ENCODE results near the gene BICD2.
A peak's percentile ranks its signal among the peaks of the same experiment; 100 is the strongest.

Gene BICD2

DNA sequence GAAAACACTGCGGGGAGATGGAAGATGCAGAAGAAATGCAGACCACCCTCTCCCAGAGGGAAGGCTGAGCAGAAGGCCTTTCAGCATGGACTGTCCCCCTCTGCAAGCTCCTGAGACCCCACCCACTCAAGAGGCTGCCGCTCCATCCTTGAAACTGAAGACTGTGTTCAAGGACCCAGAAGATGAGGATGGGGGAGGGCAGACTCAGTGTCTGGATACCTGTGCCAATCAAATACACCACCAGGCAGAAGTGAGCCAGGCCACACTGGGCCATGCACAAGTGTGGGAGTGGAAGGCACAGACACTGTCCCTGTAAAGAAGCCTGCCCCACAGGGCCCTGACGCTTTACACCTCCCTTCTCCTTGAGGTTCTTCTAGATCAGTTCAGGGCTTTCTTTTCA lies 54.7 kb downstream of the BICD2 start:
- H3K27ac ChIP-seq (ENCODE audit: poor library complexity, severe bottlenecking): no peak overlapping the region
- H3K27me3 ChIP-seq (ENCODE audit: insufficient read depth, poor library complexity, severe bottlenecking): no peaks in the 10 kb centered on the region
- H3K4me3 ChIP-seq (ENCODE audit: severe bottlenecking): no peak overlapping the region
- ATAC-seq (ENCODE audit: low read depth): no peak
- H3K36me3 ChIP-seq (ENCODE audit: low read depth): peaks cover 39% of the 10 kb centered on the region
- TF ChIP-seq, protein P1, sequence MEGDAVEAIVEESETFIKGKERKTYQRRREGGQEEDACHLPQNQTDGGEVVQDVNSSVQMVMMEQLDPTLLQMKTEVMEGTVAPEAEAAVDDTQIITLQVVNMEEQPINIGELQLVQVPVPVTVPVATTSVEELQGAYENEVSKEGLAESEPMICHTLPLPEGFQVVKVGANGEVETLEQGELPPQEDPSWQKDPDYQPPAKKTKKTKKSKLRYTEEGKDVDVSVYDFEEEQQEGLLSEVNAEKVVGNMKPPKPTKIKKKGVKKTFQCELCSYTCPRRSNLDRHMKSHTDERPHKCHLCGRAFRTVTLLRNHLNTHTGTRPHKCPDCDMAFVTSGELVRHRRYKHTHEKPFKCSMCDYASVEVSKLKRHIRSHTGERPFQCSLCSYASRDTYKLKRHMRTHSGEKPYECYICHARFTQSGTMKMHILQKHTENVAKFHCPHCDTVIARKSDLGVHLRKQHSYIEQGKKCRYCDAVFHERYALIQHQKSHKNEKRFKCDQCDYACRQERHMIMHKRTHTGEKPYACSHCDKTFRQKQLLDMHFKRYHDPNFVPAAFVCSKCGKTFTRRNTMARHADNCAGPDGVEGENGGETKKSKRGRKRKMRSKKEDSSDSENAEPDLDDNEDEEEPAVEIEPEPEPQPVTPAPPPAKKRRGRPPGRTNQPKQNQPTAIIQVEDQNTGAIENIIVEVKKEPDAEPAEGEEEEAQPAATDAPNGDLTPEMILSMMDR (IDR thresholded peaks at IDR 0.05; ENCODE audit: poor library complexity, severe bottlenecking): no peak
- H3K9me3 ChIP-seq (ENCODE audit: severe bottlenecking): no peaks in the 10 kb centered on the region
- peaks cover 7% of the 10 kb centered on the region for H3K4me1 ChIP-seq (ENCODE audit: insufficient read depth, poor library complexity, severe bottlenecking)
- no peak for DNase-seq (ENCODE audit: low spot score)

DNA sequence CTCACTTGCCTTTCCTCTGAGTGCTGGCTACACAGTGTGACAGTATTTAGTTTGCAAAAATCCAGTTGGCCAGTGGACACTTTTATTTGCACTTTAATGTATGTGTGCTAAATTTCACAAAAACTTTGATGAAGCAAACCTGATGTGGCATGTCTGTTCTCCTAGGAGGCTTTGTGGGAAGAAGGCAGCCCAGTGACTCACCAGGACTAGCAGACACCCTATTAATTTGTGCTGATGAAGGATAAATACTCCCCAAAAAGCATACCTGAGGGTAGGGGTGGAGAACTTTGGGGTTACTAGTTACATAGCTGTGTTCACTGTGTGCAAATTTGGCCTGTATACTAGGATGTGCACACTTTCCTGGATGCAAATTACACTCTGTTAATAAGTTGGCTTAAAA lies 55.4 kb downstream of the BICD2 start:
- no peak for DNase-seq (ENCODE audit: low spot score)
- H3K36me3 ChIP-seq (ENCODE audit: low read depth): peaks cover 32% of the 10 kb centered on the region
- TF ChIP-seq, protein P1 (IDR thresholded peaks at IDR 0.05; ENCODE audit: poor library complexity, severe bottlenecking): no peak

DNA sequence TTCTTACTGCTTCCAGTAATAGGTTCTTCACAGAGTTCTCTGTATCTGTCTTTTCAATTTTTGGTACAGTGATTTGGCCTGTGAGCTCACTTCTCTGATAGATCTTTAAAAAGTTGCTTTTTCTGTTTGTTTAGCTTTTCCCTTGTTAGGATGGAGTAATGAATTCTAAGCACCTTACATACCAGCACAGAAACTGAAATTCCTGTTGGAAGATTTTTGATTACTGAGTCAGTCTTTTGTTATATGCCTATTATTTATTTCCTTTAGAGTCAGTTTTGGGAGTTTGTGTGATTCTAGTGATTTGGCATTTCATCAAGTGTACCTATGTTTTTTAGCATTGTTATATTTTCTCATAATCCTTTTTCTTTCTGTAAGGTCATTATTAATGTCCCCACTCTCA lies 57.1 kb downstream of the BICD2 start:
- no peaks in the 10 kb centered on the region for H3K27me3 ChIP-seq (ENCODE audit: insufficient read depth, poor library complexity, severe bottlenecking)
- H3K9me3 ChIP-seq (ENCODE audit: severe bottlenecking): no peaks in the 10 kb centered on the region
- H3K4me1 ChIP-seq (ENCODE audit: insufficient read depth, poor library complexity, severe bottlenecking): peaks cover 7% of the 10 kb centered on the region
- peaks cover 17% of the 10 kb centered on the region for H3K36me3 ChIP-seq (ENCODE audit: low read depth)
- ATAC-seq (ENCODE audit: low read depth) (peak; percentile 43; the same call in 1 of the 3 replicates), DNase-seq (ENCODE audit: low spot score) (no peak)
- no peak overlapping the region for H3K4me3 ChIP-seq (ENCODE audit: severe bottlenecking)
- TF ChIP-seq, protein P1 (IDR thresholded peaks at IDR 0.05; ENCODE audit: poor library complexity, severe bottlenecking): no peak
- H3K27ac ChIP-seq (ENCODE audit: poor library complexity, severe bottlenecking): peak overlapping the region; percentile 13

More for the DNA sequence above, 55.4 kb downstream of the BICD2 start:
- Histone ChIP-seq H3K4me1 (ENCODE audit: insufficient read depth, poor library complexity, severe bottlenecking) (peaks cover 7% of the 10 kb centered on the region), H3K4me3 (ENCODE audit: severe bottlenecking) (no peak overlapping the region), H3K27ac (ENCODE audit: poor library complexity, severe bottlenecking) (no peak overlapping the region), H3K9me3 (ENCODE audit: severe bottlenecking) (no peaks in the 10 kb centered on the region), H3K27me3 (ENCODE audit: insufficient read depth, poor library complexity, severe bottlenecking) (no peaks in the 10 kb centered on the region)
- ATAC-seq (ENCODE audit: low read depth): peak; percentile 36; the same call in 2 of the 3 replicates

DNA sequence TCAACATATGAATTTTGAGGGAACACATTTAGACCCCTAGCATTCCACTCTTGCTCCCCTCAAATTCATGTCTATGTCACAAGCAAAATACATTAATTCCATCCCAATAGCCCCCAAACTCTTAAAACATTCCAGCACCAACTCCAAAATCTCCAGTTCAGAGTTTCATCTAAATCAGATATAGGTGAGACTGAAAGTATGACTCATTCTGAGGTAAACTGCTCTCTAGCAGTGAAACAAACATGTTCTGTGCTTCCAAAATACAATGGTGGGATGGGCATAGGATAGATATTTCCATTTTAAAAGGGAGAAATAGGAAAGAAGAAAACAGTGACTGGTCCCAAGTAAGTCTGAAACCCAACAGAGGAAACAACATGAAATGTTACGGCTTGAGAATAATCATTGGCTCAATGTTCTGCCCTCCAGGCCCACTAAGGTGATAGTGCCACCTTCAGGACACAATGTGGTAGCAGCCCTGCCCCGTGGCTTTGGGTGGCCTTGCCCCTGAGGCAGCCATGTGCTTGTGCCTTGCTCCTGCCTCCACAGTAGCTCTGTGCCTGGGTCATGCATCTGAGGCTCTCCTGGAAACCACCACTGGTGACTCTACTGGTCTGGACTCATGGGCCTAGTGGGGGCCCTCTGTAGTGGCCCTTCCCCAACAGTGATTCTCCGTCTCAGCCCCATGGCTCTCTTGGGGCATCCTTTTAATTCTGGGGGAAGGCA lies 58.3 kb downstream of the BICD2 start:
- peaks cover 8% of the 10 kb centered on the region for H3K36me3 ChIP-seq (ENCODE audit: low read depth)
- TF ChIP-seq, protein P1 (IDR thresholded peaks at IDR 0.05; ENCODE audit: poor library complexity, severe bottlenecking): peak; percentile 47
- DNase-seq (ENCODE audit: low spot score) (no peak), ATAC-seq (ENCODE audit: low read depth) (peak; percentile 65; the same call in 2 of the 3 replicates)
- H3K9me3 ChIP-seq (ENCODE audit: severe bottlenecking): no peaks in the 10 kb centered on the region
- H3K27ac ChIP-seq (ENCODE audit: poor library complexity, severe bottlenecking): peak overlapping the region; percentile 13
- no peak overlapping the region for H3K4me3 ChIP-seq (ENCODE audit: severe bottlenecking)
- H3K4me1 ChIP-seq (ENCODE audit: insufficient read depth, poor library complexity, severe bottlenecking): peaks cover 7% of the 10 kb centered on the region
- no peaks in the 10 kb centered on the region for H3K27me3 ChIP-seq (ENCODE audit: insufficient read depth, poor library complexity, severe bottlenecking)

DNA sequence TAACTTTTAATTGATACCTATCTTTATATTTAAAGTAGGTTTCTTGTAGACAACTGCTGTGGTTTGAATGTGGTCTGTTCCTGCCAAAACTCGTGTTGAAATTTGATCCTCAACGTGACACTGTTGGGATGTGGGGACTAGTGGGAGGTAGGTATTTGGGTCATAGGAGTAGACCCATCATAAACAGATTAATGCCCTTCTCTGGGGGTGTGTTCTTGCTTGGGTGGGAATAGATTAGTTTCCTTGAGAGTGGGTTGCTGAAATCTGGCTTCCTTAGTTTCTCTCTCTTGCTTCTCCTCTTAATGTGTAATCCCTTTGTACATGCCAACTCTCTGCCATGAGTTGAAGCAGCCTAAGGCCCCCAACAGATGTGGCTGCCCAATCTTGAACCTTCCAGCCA lies 60.1 kb downstream of the BICD2 start:
- peaks cover 7% of the 10 kb centered on the region for H3K4me1 ChIP-seq (ENCODE audit: insufficient read depth, poor library complexity, severe bottlenecking)
- no peak overlapping the region for H3K4me3 ChIP-seq (ENCODE audit: severe bottlenecking)
- TF ChIP-seq, protein P1 (IDR thresholded peaks at IDR 0.05; ENCODE audit: poor library complexity, severe bottlenecking): no peak
- no peak overlapping the region for H3K27ac ChIP-seq (ENCODE audit: poor library complexity, severe bottlenecking)
- DNase-seq (ENCODE audit: low spot score): no peak
- H3K36me3 ChIP-seq (ENCODE audit: low read depth): no peaks in the 10 kb centered on the region; the same call in 1 of the 2 replicates
- no peaks in the 10 kb centered on the region for H3K9me3 ChIP-seq (ENCODE audit: severe bottlenecking)
- no peaks in the 10 kb centered on the region for H3K27me3 ChIP-seq (ENCODE audit: insufficient read depth, poor library complexity, severe bottlenecking)
- ATAC-seq (ENCODE audit: low read depth): no peak

Data from RWPE2 (cell line).